ENCODE results near the gene MAP1LC3B2. TPM values are rescaled to one million over a fixed set of nuclear protein-coding genes. Genes with fewer than 3 reads are reported as not detected.
A peak's percentile ranks its signal among the peaks of the same experiment; 100 is the strongest.

MAP1LC3B2 gene
- total RNA-seq, 1 donor from 2014 or later = 0.82 TPM

- DNase-seq (ENCODE audit: low read depth, low spot score) = no peak
- no peak for TF ChIP-seq CTCF (conservative IDR thresholded peaks at IDR 0.05)
- Mint-ChIP-seq H3K4me1 (peaks cover 61% of the 10 kb centered on the region), H3K27me3 (ENCODE audit: low read depth) (peaks cover 4% of the 10 kb centered on the region), H3K36me3 (ENCODE audit: low read depth) (no peaks in the 10 kb centered on the region), H3K4me3 (no peak overlapping the region), H3K27ac (ENCODE audit: unreplicated experiment) (no peak overlapping the region), H3K9me3 (no peaks in the 10 kb centered on the region)
Observed at GRCh38 chr12:116538682-116539305, 20.4 kb upstream of the MAP1LC3B2 start.

GRCh38 chr12:116539361-116539771, 19.8 kb upstream of the MAP1LC3B2 start:
- no peak overlapping the region for H3K27ac Mint-ChIP-seq (ENCODE audit: unreplicated experiment)
- TF ChIP-seq CTCF (conservative IDR thresholded peaks at IDR 0.05) = no peak
- H3K27me3 Mint-ChIP-seq (ENCODE audit: low read depth) = peaks cover 4% of the 10 kb centered on the region
- H3K36me3 Mint-ChIP-seq (ENCODE audit: low read depth) = no peaks in the 10 kb centered on the region
- no peak for DNase-seq (ENCODE audit: low read depth, low spot score)
- peak overlapping the region; percentile 13 for H3K4me3 Mint-ChIP-seq
- H3K4me1 Mint-ChIP-seq = peaks cover 56% of the 10 kb centered on the region
- H3K9me3 Mint-ChIP-seq = no peaks in the 10 kb centered on the region

- no peak for TF ChIP-seq CTCF (conservative IDR thresholded peaks at IDR 0.05)
- H3K9me3 Mint-ChIP-seq = no peaks in the 10 kb centered on the region
- DNase-seq (ENCODE audit: low read depth, low spot score) = no peak
Observed at GRCh38 chr12:116539905-116540482, 19.2 kb upstream of the MAP1LC3B2 start.

GRCh38 chr12:116540622-116541152, 18.5 kb upstream of the MAP1LC3B2 start:
- no peaks in the 10 kb centered on the region for H3K36me3 Mint-ChIP-seq (ENCODE audit: low read depth)
- DNase-seq (ENCODE audit: low read depth, low spot score) = no peak
- H3K4me1 Mint-ChIP-seq = peaks cover 48% of the 10 kb centered on the region
- no peaks in the 10 kb centered on the region for H3K9me3 Mint-ChIP-seq
- H3K4me3 Mint-ChIP-seq = no peak overlapping the region
- no peak overlapping the region for H3K27ac Mint-ChIP-seq (ENCODE audit: unreplicated experiment)
- TF ChIP-seq CTCF (conservative IDR thresholded peaks at IDR 0.05) = no peak
- H3K27me3 Mint-ChIP-seq (ENCODE audit: low read depth) = peaks cover 4% of the 10 kb centered on the region

More at GRCh38 chr12:116539905-116540482, 19.2 kb upstream of the MAP1LC3B2 start:
- Mint-ChIP-seq H3K27me3 (ENCODE audit: low read depth) (peaks cover 4% of the 10 kb centered on the region), H3K4me1 (peaks cover 51% of the 10 kb centered on the region), H3K36me3 (ENCODE audit: low read depth) (no peaks in the 10 kb centered on the region), H3K27ac (ENCODE audit: unreplicated experiment) (no peak overlapping the region), H3K4me3 (no peak overlapping the region)

GRCh38 chr12:116541547-116542344, 17.4 kb upstream of the MAP1LC3B2 start:
- H3K36me3 Mint-ChIP-seq (ENCODE audit: low read depth) = no peaks in the 10 kb centered on the region
- DNase-seq (ENCODE audit: low read depth, low spot score) = no peak
- no peak overlapping the region for H3K27ac Mint-ChIP-seq (ENCODE audit: unreplicated experiment)
- H3K9me3 Mint-ChIP-seq = no peaks in the 10 kb centered on the region
- H3K27me3 Mint-ChIP-seq (ENCODE audit: low read depth) = peaks cover 4% of the 10 kb centered on the region
- TF ChIP-seq CTCF (conservative IDR thresholded peaks at IDR 0.05) = no peak
- H3K4me1 Mint-ChIP-seq = peaks cover 43% of the 10 kb centered on the region
- no peak overlapping the region for H3K4me3 Mint-ChIP-seq

Data from neural crest cell (in vitro differentiated cells).